ENCODE data around the gene TSPAN3. TPM values are rescaled to one million over a fixed set of nuclear protein-coding genes. Genes with fewer than 3 reads are reported as not detected.

Gene TSPAN3
- total RNA-seq, 2 donors from 2014 or later: 6.9 to 27.1 TPM

DNA sequence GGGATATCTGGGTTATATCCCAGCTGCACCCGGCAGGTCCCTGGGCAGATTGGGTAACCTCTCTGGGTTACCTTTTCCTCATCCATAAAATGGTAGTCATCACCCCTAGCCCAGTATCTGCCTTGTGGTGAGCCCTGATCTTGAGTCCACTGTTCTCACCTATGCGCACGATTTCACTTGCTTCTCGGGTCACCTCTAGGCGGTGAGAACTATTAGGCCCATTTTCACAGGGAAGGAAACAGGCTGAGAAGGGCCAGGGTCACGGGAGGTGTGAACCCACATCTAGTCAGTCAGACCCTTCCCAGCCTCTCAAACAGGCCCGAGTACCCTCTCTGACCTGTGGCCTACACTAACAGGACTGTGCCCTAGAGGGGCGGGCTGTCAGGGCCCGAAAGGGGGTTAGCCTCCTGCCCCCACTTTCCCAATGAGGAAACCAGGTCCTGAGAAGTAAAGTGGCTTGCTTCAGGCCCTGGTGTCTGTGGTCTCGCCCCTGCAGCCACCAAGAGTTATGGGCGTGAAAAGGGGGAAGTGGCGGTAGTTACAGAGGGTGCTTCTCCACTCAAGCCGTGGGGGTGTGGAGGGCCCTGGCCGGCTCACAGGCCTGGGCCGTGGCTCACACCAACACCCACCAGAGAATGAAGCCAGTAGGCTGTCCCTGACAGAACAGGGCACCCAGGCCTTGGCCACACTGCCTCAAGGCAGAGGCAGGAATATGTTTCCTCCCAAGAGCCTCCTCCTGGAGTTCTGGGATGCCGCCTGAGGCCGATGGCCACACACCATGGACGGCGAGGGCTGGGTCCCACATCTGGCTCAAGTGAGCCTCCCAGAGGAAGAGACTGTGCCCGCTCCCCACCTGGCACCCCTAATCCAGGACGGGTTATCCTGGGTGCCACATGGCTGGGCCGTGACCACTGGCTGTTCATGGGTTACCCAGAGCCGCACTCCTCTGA is 56.5 kb downstream of the TSPAN3 start:
- H3K36me3 Mint-ChIP-seq: peaks cover 0 to 22% of the 10 kb centered on the region in 2 donors
- H3K27ac Mint-ChIP-seq: peak overlapping the region; percentile 86 to 93
- H3K9me3 Mint-ChIP-seq: no peaks in the 10 kb centered on the region
- ATAC-seq (peak; percentile 42 to 53), DNase-seq (ENCODE audit: low spot score in 2 of 2) (no peak)

DNA sequence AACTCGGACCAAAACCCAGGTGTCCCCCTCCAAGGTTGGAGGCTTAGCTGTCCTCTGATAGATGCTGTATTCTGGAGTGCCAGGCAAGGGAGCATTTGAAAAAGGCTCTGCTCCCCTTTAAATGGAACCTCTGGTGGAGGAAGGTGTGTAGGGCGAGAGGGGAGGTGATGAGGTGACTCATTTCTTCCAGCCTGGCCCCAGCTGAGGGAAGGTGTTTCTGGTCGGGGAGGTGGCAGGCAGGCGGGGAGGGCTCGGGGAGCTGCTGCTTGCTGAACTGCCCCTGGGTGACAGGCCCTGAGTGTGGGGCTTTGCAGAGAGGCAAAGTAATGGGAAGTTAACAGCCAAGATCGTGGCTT is 57.2 kb downstream of the TSPAN3 start:
- Mint-ChIP-seq H3K36me3 (peaks cover 0 to 23% of the 10 kb centered on the region in 2 donors), H3K9me3 (no peaks in the 10 kb centered on the region), H3K27ac (peak overlapping the region; percentile 86 to 93)
- ATAC-seq (peak; percentile 85 to 91), DNase-seq (ENCODE audit: low spot score in 2 of 2) (peak; percentile 79 to 82)

DNA sequence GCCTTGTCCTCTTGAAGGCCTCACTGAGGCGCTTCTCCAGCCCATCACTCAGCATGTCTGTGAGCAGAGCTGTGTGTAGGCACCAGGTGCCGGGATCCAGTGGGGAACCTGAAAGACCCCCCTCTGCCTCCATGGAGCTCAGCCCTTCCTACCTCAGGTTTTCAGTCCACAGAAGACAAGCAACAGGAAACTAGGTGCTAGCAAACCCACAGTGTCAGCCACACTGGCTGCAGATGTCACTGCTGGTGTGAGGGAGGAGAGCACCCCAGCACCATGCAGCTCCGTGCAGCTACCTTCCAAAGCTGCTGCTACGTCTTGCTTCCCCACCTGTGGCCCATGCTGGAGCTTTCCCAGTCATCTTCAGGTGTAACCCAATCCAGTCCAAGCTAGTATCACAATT is 58.0 kb downstream of the TSPAN3 start:
- H3K36me3 Mint-ChIP-seq: peaks cover 0 to 23% of the 10 kb centered on the region in 2 donors
- DNase-seq (ENCODE audit: low spot score in 2 of 2) (peak in 1 of 2 donors; percentile 38), ATAC-seq (peak; percentile 15 to 54)
- no peaks in the 10 kb centered on the region for H3K9me3 Mint-ChIP-seq
- H3K27ac Mint-ChIP-seq: peak overlapping the region; percentile 77 to 86

DNA sequence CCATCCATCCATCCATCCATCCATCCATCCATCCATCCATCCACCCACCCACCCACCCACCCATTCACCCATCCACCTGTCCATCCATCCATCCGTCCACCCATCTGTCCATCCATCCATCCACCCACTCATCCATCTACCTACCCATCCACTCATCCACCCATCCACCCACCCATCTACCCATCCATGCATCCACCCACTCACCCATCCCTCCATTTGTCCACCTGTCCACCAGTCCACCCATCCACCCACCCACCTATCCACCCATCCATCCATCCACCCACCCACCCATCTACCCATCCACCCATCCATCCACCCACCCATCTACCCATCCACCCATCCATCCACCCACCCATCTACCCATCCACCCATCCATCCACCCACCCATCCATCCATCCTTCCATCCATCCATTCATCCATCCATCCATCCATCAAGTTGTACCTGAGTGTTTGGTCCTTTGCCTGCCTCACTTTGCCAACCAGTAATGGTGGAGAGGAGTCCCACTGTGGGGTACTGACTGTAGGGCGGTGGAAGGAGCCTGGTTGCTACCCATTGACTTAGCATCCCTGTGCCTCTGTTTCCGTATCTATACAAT is 58.7 kb downstream of the TSPAN3 start:
- Mint-ChIP-seq H3K9me3 (no peaks in the 10 kb centered on the region), H3K27ac (peak overlapping the region; percentile 77 to 86), H3K36me3 (peaks cover 0 to 23% of the 10 kb centered on the region in 2 donors)
- DNase-seq (ENCODE audit: low spot score in 2 of 2) (no peak), ATAC-seq (no peak)

DNA sequence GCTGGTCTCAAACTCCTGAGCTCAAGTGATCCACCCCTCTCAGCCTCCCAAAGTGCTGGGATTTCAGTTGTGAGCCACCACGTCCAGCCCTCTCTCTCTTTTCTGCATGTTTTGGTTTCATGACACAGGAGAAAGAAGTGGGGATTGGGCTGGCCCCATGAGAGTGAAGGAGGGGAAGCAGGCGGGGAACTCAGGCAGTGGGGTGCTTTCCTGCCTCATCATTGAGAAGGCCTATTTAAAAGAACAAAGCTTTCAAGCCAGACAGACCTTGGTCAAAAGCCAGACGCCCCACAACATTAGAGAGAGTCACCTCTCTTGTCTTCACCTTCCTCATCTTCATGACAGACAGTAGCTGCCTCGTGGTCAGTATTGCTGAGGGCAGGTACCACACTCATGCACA is 60.1 kb downstream of the TSPAN3 start:
- DNase-seq (ENCODE audit: low spot score in 2 of 2): no peak
- Mint-ChIP-seq H3K9me3 (no peaks in the 10 kb centered on the region), H3K36me3 (peaks cover 0 to 28% of the 10 kb centered on the region in 2 donors)

DNA sequence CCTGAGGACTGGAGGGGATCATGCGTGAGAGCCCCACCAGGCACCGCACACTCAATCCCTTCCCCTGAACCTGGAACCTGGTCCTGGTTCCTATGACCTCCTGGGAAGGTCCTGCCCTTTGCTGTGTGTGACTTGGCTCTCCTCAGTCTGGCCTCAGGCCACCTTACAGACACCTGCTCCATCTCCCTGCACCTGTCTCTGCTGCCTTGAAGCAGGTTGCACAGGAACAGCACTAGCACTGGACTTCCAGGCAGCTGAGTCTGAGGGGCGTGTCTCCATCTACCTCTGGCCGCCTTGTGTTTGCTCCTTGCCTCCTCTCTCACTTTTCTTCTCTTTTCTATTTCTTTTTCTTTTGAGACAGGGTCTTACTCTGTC is 60.6 kb downstream of the TSPAN3 start:
- ATAC-seq (no peak), DNase-seq (ENCODE audit: low spot score in 2 of 2) (no peak)
- Mint-ChIP-seq H3K9me3 (no peaks in the 10 kb centered on the region), H3K27ac (peak overlapping the region; percentile 46 to 55), H3K36me3 (peaks cover 0 to 32% of the 10 kb centered on the region in 2 donors)

More for the DNA sequence above, 60.1 kb downstream of the TSPAN3 start:
- H3K27ac Mint-ChIP-seq: peak overlapping the region; percentile 46 to 55
- no peak for ATAC-seq

DNA sequence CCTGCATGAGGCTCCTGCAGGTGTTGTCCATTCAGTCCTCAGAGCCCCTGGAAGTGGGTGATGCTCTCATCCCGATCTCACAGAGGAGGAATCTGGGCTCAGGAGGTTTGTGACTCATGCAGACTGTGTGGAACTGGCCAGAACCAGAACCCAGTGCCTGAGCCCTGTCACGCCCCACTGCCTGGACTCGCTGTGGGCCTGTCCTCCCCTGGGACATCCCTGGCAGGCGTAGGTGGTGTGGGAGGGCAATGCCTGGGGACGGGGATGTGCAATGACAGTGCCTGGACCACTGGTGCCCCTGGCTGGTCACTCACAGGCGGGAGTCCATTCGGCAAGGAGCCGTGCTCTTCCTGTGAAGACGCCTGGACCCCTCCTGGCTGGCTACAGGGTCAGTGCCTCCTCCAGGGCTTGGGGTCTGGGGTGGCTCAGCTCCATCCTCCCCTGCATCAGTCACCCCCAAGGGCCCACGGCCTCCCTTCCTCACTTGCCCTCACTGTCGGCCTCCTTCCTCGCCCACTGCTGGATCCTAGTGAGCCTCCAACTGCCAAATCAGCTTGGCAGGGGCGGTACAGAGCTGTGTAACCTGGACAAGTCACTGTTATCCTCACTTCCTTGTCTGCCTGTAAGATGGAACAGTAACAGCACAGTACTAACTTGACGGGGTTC is 61.1 kb downstream of the TSPAN3 start:
- ATAC-seq (no peak), DNase-seq (ENCODE audit: low spot score in 2 of 2) (no peak)
- peaks cover 0 to 34% of the 10 kb centered on the region in 2 donors for H3K36me3 Mint-ChIP-seq
- H3K9me3 Mint-ChIP-seq: no peaks in the 10 kb centered on the region
- H3K27ac Mint-ChIP-seq: peak overlapping the region; percentile 46 to 55

DNA sequence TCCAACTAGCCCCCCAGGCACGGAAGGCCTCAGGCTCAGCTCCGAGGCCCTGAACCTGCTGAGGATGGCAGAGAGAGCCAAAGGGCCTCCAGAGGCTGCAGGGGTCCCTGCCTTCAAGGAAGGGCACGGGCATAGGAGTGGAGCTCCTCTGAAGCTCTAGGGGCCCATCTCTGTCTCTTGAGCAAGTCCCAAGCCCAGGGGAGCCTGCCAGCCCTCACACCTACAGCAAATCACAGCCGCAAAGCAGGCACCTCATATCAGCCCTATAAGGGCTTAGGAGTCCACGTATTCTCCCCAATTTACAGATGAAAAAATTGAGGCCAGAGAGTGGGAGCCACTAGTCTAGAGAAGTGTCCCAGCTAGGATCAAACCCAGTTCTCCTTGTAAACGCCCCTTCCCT is 61.7 kb downstream of the TSPAN3 start:
- peak overlapping the region in 1 of 2 donors; percentile 60 for H3K27ac Mint-ChIP-seq
- DNase-seq (ENCODE audit: low spot score in 2 of 2) (no peak), ATAC-seq (no peak)
- H3K36me3 Mint-ChIP-seq: peaks cover 3 to 40% of the 10 kb centered on the region in 2 donors
- H3K9me3 Mint-ChIP-seq: peaks cover 2 to 5% of the 10 kb centered on the region in 2 donors

DNA sequence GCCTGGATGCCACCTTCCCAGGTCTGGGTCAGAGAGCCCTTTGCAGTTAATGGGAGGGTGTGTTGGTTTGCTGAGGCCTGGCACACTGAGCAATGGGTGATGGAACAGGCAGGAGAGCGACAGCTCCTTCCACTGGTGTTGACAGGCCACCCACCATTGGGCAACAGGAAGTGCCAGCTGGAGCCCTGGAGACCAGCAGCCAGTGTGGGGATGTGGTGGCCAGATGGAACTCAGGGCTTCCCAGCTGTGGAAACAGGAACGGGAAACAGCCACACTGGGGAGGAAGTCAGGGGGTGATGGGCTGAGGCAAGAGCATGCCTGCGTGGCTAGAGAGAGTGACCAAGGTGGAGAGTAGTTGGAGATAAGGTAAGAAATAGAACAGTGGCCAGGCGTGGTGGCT is 66.7 kb downstream of the TSPAN3 start:
- no peak for DNase-seq (ENCODE audit: low spot score in 2 of 2)
- peaks cover 5 to 9% of the 10 kb centered on the region in 2 donors for H3K9me3 Mint-ChIP-seq
- peak overlapping the region; percentile 79 to 91 for H3K27ac Mint-ChIP-seq
- peaks cover 15 to 49% of the 10 kb centered on the region in 2 donors for H3K36me3 Mint-ChIP-seq
- no peak for ATAC-seq

DNA sequence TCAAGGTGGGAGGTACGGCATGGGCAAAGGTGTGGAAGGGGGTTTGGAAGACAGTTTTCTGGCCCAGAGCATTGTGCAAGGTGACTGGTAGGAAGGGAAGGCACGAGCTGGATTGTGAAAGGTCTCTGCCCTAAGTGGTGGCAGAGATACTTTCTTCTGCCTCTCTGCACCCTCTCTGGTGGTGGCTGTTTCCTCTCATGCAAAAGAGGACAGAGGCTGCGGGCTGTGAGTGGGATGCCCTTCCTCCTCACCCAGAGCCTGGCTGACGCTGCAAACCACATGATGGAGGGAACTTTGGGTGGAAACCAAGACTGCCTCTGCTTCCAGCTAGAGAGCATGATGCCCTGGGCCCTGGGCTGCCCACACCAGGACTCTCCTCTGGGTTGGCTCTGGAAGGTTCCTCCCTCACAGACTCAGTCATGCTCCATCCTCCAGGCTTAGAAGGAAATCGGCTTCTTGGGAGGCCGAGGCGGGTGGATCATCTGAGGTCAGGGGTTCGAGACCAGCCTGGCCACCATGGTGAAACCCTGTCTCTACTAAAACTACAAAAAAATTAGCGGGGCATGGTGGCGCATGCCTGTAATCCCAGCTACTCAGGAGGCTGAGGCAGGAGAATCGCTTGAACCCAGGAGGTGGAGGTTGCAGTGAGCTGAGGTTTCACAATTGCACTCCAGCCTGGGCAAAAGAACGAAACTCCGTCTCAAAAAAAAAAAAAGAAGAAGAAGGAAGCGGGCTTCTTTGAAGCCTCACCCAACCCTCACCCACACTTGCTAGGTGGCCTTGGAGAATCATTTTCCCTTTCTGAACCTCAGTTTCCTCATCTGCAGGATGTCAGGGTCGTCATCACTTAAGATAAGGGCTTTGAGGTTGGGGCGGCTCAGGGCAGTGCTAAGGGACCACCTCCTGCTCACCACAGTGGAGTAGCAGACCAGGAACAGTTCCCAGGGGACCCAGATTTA is 67.7 kb downstream of the TSPAN3 start:
- Mint-ChIP-seq H3K36me3 (peaks cover 15 to 59% of the 10 kb centered on the region in 2 donors), H3K27ac (peak overlapping the region; percentile 79 to 91), H3K9me3 (peaks cover 5 to 9% of the 10 kb centered on the region in 2 donors)
- DNase-seq (ENCODE audit: low spot score in 2 of 2) (peak; percentile 59 to 84), ATAC-seq (peak; percentile 87 to 89)

DNA sequence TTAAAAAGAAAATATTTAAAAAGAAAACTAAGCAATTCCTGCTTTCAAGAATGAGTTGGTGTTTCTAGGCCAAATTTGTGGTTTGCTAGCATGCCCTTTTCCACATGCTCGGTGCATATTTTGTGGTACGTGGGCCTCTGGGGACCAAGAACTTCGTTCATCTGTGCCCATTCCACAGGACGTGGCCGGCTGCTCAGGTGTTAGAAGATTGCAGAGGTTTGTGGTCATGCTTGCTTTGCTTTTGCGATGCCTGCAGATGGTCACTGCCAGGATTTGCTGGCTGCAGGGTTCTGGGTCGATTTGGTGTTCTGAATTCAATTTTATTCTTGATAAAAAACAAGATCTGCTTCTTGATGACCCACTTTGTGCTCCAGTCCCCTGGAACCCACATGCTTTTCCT is 68.5 kb downstream of the TSPAN3 start:
- ATAC-seq (peak in 1 of 2 donors; percentile 13), DNase-seq (ENCODE audit: low spot score in 2 of 2) (no peak)
- H3K36me3 Mint-ChIP-seq: peaks cover 21 to 65% of the 10 kb centered on the region in 2 donors

DNA sequence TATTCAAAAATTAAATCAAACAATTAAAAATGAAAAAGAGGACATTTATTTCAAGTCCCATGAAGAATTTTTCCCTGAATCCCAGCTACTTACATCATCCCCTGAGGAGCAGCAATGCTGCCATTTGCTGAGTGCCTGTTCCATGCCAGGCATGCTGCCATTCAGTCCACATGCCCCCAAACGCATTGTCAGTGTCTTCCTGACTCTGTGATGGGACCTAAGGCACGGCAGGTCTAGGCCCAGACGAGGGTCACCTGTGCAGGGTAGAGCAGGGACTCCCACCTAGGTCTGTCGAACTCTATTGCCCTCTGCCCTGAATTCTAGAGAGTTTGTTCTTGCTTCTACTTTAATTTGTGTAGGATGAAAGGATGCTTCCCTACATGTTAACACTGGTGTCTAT is 68.9 kb downstream of the TSPAN3 start:
- Mint-ChIP-seq H3K36me3 (peaks cover 21 to 70% of the 10 kb centered on the region in 2 donors), H3K27ac (peak overlapping the region in 1 of 2 donors; percentile 57), H3K9me3 (peaks cover 5 to 9% of the 10 kb centered on the region in 2 donors)
- no peak for ATAC-seq
- DNase-seq (ENCODE audit: low spot score in 2 of 2): no peak

More for the DNA sequence above, 68.5 kb downstream of the TSPAN3 start:
- Mint-ChIP-seq H3K9me3 (peaks cover 5 to 9% of the 10 kb centered on the region in 2 donors), H3K27ac (peak overlapping the region; percentile 57 to 79)

DNA sequence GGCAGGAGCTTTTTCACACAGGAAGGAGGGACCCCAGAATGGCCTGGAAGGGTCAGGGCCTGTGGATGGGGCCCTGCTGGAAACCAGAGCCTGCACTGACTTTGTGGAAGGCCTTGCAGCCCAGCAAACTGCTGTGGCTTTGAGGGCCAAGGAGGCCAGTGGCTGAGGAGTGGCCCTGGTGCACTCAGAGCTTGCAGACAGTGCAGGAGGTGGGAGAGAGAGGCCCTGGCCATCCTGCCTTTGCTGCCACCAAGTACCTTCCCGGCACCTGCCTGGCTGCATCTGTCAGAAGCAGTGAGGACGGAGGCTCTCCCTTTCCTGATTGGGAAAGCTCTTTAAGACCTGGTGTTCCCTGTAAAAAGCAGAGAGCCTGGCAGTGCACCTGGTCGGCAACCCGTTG is 69.6 kb downstream of the TSPAN3 start:
- DNase-seq (ENCODE audit: low spot score in 2 of 2) (no peak), ATAC-seq (no peak)
- peak overlapping the region in 1 of 2 donors; percentile 19 for H3K27ac Mint-ChIP-seq
- peaks cover 25 to 70% of the 10 kb centered on the region in 2 donors for H3K36me3 Mint-ChIP-seq
- peaks cover 5 to 9% of the 10 kb centered on the region in 2 donors for H3K9me3 Mint-ChIP-seq

DNA sequence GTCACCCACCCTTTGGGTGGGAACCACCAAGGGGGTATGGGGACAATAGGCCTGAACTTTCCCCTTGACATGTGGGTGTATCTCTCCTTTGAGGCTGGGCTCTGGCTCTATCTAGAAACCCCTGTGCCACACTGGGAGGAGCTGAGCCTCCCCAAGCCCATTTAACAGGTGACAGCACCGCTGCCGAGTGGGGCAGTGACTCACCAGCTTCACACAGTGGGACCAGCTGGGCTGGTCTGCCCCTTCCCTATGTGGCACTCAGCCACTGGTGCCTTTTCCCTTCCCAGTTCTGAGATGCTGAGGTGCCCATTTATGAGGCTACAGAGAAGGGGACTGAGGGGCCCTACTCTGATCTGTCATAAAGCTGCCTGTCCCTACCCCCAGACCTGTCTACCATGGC is 70.9 kb downstream of the TSPAN3 start:
- Mint-ChIP-seq H3K27ac (no peak overlapping the region), H3K36me3 (peaks cover 38 to 74% of the 10 kb centered on the region in 2 donors)

DNA sequence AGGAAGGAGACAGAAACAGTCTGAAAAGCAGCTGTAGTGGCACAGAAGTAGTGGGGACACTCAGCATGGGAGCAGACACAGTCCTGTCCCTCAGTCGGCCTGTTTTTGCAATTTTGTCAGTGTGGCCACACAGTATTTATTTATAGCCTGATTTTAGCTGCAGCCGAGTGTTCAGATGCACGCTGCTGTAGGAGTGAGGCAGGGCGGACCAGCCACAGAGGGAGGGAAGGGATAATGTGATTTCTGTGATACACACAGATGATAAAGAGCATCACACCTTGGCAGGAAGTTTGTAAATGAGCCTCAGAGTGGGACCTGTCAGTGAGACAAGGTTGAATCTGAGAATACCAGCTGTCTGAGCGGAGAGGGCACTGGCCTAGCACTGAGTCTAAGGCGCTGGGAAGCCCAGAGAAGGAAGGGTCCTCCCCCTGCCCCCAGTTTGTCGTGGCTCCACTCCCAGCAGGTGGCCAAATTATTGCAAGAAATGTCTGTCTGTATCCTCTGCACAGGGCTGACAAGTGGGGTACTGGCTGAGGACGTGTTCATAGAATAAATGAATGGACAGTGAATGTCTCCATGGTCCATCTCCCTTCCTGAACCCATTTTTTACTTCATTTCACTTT is 72.1 kb downstream of the TSPAN3 start:
- Mint-ChIP-seq H3K36me3 (peaks cover 31 to 63% of the 10 kb centered on the region in 2 donors), H3K9me3 (no peaks in the 10 kb centered on the region), H3K27ac (no peak overlapping the region)
- ATAC-seq (no peak), DNase-seq (ENCODE audit: low spot score in 2 of 2) (no peak)

More for the DNA sequence above, 70.9 kb downstream of the TSPAN3 start:
- H3K9me3 Mint-ChIP-seq: peaks cover 5 to 9% of the 10 kb centered on the region in 2 donors
- no peak for ATAC-seq
- no peak for DNase-seq (ENCODE audit: low spot score in 2 of 2)

Measured in activated naive CD4-positive, alpha-beta T cell treated with anti-CD3 and anti-CD28 coated beads, Interleukin-2, amount 50 U/mL, for 72 hours (primary cell).